Ishikawa (cell line): ENCODE results near the gene RAX2.

Experiments
- CEBPB ChIP-seq: IDR thresholded peaks from 2 replicates; pipeline ENCODE4 v1.6.1; 2012
- CREB1 ChIP-seq: IDR thresholded peaks from 2 replicates; pipeline ENCODE4 v1.6.1; 2012; ENCODE audit warnings: low read depth
- EGR1 ChIP-seq: IDR thresholded peaks from 2 replicates; pipeline ENCODE4 v1.6.1; 2012
- EP300 ChIP-seq: IDR thresholded peaks from 2 replicates; pipeline ENCODE4 v1.6.1; 2012; ENCODE audit warnings: borderline replicate concordance
- FOXM1 ChIP-seq: IDR thresholded peaks from 2 replicates; pipeline ENCODE4 v1.6.1; 2012; ENCODE audit warnings: low read depth, borderline replicate concordance
- NFIC ChIP-seq: IDR thresholded peaks from 2 replicates; pipeline ENCODE4 v1.6.1; 2012
- RAD21 ChIP-seq: IDR thresholded peaks from 2 replicates; pipeline ENCODE4 v1.6.1; 2012; ENCODE audit warnings: low read depth
- REST ChIP-seq: IDR thresholded peaks from 2 replicates; pipeline ENCODE4 v1.6.1; 2012; ENCODE audit warnings: low read depth, mild to moderate bottlenecking
- TAF1 ChIP-seq: IDR thresholded peaks from 2 replicates; pipeline ENCODE4 v1.6.1; 2012; ENCODE audit warnings: low read depth, mild to moderate bottlenecking
- TCF12 ChIP-seq: IDR thresholded peaks from 2 replicates; pipeline ENCODE4 v1.6.1; 2012; ENCODE audit warnings: low read depth
- TEAD4 ChIP-seq: IDR thresholded peaks from 2 replicates; pipeline ENCODE4 v1.6.1; 2012
- YY1 ChIP-seq: IDR thresholded peaks from 2 replicates; pipeline ENCODE4 v1.6.1; 2012; ENCODE audit warnings: low read depth
- ZBTB7A ChIP-seq: IDR thresholded peaks from 2 replicates; pipeline ENCODE4 v1.6.1; 2012; ENCODE audit warnings: low read depth
- TF ChIP-seq, protein P1 (sequence below): IDR thresholded peaks from 2 replicates; pipeline ENCODE4 v1.6.1; 2012
- TF ChIP-seq, protein P2 (sequence below): IDR thresholded peaks from 2 replicates; pipeline ENCODE4 v1.6.1; 2012

RAX2 gene

GRCh38 chr19:3773814-3774515 is 1.9 kb upstream of the RAX2 start:
- TF ChIP-seq NFIC (no peak), EGR1 (no peak), REST (no peak), CEBPB (no peak), ZBTB7A (no peak; the same call in 1 of the 2 replicates), YY1 (no peak), TEAD4 (no peak), FOXM1 (no peak), TCF12 (no peak), RAD21 (no peak), TAF1 (no peak), EP300 (no peak), CREB1 (no peak)
- TF ChIP-seq, protein P1, sequence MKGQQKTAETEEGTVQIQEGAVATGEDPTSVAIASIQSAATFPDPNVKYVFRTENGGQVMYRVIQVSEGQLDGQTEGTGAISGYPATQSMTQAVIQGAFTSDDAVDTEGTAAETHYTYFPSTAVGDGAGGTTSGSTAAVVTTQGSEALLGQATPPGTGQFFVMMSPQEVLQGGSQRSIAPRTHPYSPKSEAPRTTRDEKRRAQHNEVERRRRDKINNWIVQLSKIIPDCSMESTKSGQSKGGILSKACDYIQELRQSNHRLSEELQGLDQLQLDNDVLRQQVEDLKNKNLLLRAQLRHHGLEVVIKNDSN, result no peak
- TF ChIP-seq, protein P2, sequence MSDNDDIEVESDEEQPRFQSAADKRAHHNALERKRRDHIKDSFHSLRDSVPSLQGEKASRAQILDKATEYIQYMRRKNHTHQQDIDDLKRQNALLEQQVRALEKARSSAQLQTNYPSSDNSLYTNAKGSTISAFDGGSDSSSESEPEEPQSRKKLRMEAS, result no peak

- TF ChIP-seq ZBTB7A (no peak), EP300 (no peak), CEBPB (no peak), YY1 (no peak), TEAD4 (no peak), RAD21 (no peak), EGR1 (no peak), NFIC (no peak), FOXM1 (no peak), REST (no peak), TAF1 (no peak)
Measured at GRCh38 chr19:3771000-3771905, 775 bp downstream of the RAX2 start.

DNA sequence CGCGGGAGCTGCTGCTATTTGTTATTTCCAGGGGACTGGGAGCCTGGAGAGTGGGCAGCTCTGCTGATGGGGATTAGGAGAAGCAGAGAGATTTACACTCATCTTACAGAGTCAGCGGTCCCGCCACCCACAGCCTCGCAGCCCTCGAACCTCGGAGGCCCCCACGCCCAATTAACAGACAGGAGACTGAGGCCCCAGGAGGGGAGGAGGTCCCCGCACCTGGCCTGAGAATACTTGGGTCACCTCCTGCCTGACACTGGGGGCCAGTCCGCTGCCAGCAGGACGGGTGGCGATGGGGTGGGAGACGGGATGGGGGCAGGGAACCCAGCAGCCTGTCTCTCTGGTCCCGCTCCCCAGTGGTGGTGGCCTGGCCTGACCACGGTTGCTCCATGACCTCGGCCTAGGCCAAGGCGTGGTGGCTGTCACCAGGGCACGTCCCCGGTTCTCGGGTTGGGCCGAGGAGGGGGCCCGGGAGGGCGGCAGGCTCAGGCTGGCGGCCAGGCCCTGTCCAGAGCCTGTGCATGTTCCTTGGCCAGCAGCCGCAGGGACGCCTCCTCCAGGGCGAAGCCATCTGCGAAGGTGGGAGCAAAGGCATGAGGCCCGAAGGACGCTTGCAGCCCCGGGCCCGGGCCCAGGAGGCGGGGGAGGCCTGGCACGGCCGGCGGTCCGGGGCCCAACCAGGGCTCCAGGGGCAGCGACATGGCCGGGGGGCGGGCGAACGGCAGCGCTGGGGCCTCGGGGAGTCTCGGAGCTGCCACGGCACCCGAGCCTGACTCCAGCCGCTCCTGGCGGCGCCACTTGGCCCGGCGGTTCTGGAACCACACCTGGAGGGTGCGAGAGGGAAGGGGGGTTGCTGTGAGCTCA is 1.7 kb downstream of the RAX2 start:
- TF ChIP-seq ZBTB7A (no peak), CEBPB (no peak), TEAD4 (no peak), FOXM1 (no peak), CREB1 (no peak), TAF1 (no peak), NFIC (no peak), EGR1 (no peak)

GRCh38 chr19:3769494-3769893 is 2.5 kb downstream of the RAX2 start:
- TF ChIP-seq, protein P2, result no peak
- TF ChIP-seq CREB1 (no peak), EP300 (no peak), EGR1 (no peak), REST (no peak), NFIC (no peak), YY1 (no peak), TEAD4 (no peak), ZBTB7A (no peak), RAD21 (no peak), TAF1 (no peak)
- TF ChIP-seq, protein P1, result no peak
